K562 (cell line): ENCODE data around the gene JAKMIP1. TPM values are rescaled to one million over a fixed set of nuclear protein-coding genes. Genes with fewer than 3 reads are reported as not detected.

Experiments used
- ATAC-seq: fragments of 200-7000 bp; cut with Tn5 transposase; 3 replicates; pipeline ENCODE4 v1.9.1; 2020; ENCODE audit warnings: moderate library complexity
- BruUV-seq: library from RNA; stranded (reverse); fragments of 400-500 nt; replicated peaks from 2 replicates; lab custom pipeline; 2021; lab: Mats Ljungman, UMichigan
- CTCF ChIA-PET: fragments of 300-600 bp; formaldehyde crosslinking; extraction: SDS; loops from one replicate; lab custom pipeline; 2021; ENCODE audit warnings: low intra/inter-chr PET ratio; lab: Yijun Ruan, JAX
- POLR2A ChIA-PET: fragments of 300-600, 350-650 bp; sonication (Branson Sonifier 250); formaldehyde crosslinking; extraction: SDS; loops from one replicate; lab custom pipeline; 2021; ENCODE audit warnings: antibody characterized with exemption, inconsistent platforms; lab: Yijun Ruan, JAX
- DNase-seq, 4 experiments: peaks; one replicate each; pipeline versions ENCODE4 v3.0.0 to v3.0.0-alpha.2; 2011 to 2018; ENCODE audit warnings: low spot score in 3 of 4, mixed read lengths in 3 of 4; ENCODE audit errors: extremely low read depth in 1 of 4
- FAIRE-seq: peaks from 2 replicates; lab custom pipeline; 2011; peaks lifted over from hg19 to GRCh38; lab: Jason Lieb, UNC
- H2AFZ ChIP-seq: 2 replicates; pipeline ENCODE4 v1.6.0; 2011; ENCODE audit warnings: low read depth, low read length, control low read depth, inconsistent platforms
- H3K27ac ChIP-seq: fragments of 200-600 bp; 3 replicates; pipeline ENCODE4 v1.8.0; 2011; ENCODE audit warnings: low read depth, mild to moderate bottlenecking, control low read depth, inconsistent platforms, low read length, moderate library complexity, mixed read lengths; ENCODE audit errors: extremely low read depth
- H3K27me3 ChIP-seq, 2 experiments: fragments of 300-600 bp in 1 of 2; 2 replicates in 1 of 2; 3 replicates in 1 of 2; pipeline versions ENCODE4 v1.6.0 to v1.8.0; 2011; ENCODE audit warnings: inconsistent platforms in 2 of 2, low read length in 2 of 2, mild to moderate bottlenecking in 1 of 2, mixed read lengths in 1 of 2, moderate library complexity in 1 of 2; ENCODE audit not compliant: control insufficient read depth in 2 of 2, insufficient read depth in 2 of 2
- H3K36me3 ChIP-seq: fragments of 300-600 bp; 3 replicates; pipeline ENCODE4 v1.8.0; 2011; ENCODE audit warnings: mild to moderate bottlenecking, low read length, inconsistent platforms; ENCODE audit not compliant: control insufficient read depth, insufficient read depth
- H3K4me1 ChIP-seq, 2 experiments: fragments of 200-600 bp in 1 of 2; replicated peaks in 1 of 2; 2 replicates in 1 of 2; 3 replicates in 1 of 2; pipeline versions ENCODE4 v1.5.1 to v1.8.0; 2011; ENCODE audit warnings: inconsistent platforms in 2 of 2, low read length in 2 of 2, mild to moderate bottlenecking in 1 of 2, mixed read lengths in 1 of 2, moderate library complexity in 1 of 2; ENCODE audit not compliant: control insufficient read depth in 2 of 2, insufficient read depth in 2 of 2
- H3K4me2 ChIP-seq: 2 replicates; pipeline ENCODE4 v1.6.1; 2011; ENCODE audit warnings: low read length, control low read depth, inconsistent platforms, mixed read lengths; ENCODE audit not compliant: insufficient read depth
- H3K4me3 ChIP-seq: fragments of 200-600 bp; sonication (generic), shearing (Covaris generic); 2 replicates; pipeline ENCODE4 v1.5.1; 2016; ENCODE audit warnings: control low read depth, inconsistent platforms
- H3K79me2 ChIP-seq: fragments of 200-600 bp; 3 replicates; pipeline ENCODE4 v1.8.0; 2011; ENCODE audit warnings: low read length, inconsistent platforms; ENCODE audit not compliant: control insufficient read depth, insufficient read depth
- H3K9ac ChIP-seq, 2 experiments: 2 replicates each; pipeline versions ENCODE4 v1.6.0 to v1.6.1; 2011; ENCODE audit warnings: low read depth in 2 of 2, low read length in 2 of 2, control low read depth in 1 of 2, inconsistent platforms in 1 of 2, mild to moderate bottlenecking in 1 of 2, mixed read lengths in 1 of 2; ENCODE audit not compliant: insufficient read depth in 1 of 2
- H3K9me1 ChIP-seq: one replicate; pipeline ENCODE4 v1.6.0; 2011; ENCODE audit warnings: inconsistent platforms, mild to moderate bottlenecking, low read length, moderate library complexity; ENCODE audit not compliant: control insufficient read depth, insufficient read depth
- H3K9me3 ChIP-seq: replicated peaks from 2 replicates; pipeline ENCODE4 v1.5.1; 2011; ENCODE audit warnings: low read depth, low read length, inconsistent platforms; ENCODE audit not compliant: control insufficient read depth, insufficient read depth
- H4K20me1 ChIP-seq: replicated peaks from 2 replicates; pipeline ENCODE4 v1.6.1; 2011; ENCODE audit warnings: low read length, inconsistent platforms, mixed read lengths; ENCODE audit not compliant: control insufficient read depth, insufficient read depth
- C11orf30 ChIP-seq: fragments of 450-650 bp; IDR thresholded peaks from 2 replicates; pipeline ENCODE4 v1.6.1; 2016; ENCODE audit warnings: low read depth, mild to moderate bottlenecking
- FOS ChIP-seq: IDR thresholded peaks from 3 replicates; pipeline ENCODE4 v1.6.1; 2011; ENCODE audit not compliant: insufficient read length; ENCODE audit errors: extremely low read depth
- MAFG ChIP-seq: fragments of 450-650 bp; conservative IDR thresholded peaks from 2 replicates; pipeline ENCODE4 v1.6.1; 2016; ENCODE audit warnings: missing genetic modification characterization, missing compliant biosample characterization
- MYNN ChIP-seq, 2 experiments: sonication (generic); formaldehyde crosslinking in 1 of 2; IDR thresholded peaks; 2 replicates each; pipeline versions ENCODE4 v1.5.0 to v1.6.1; 2016 to 2020; ENCODE audit warnings: antibody characterized with exemption in 1 of 2, missing genetic modification reagents in 1 of 2
- PURB ChIP-seq: sonication (generic); formaldehyde crosslinking; IDR thresholded peaks from 2 replicates; pipeline ENCODE4 v1.9.0; 2021; ENCODE audit warnings: low read depth, mild to moderate bottlenecking, missing genetic modification reagents
- TBP ChIP-seq: optimal IDR thresholded peaks from 2 replicates; pipeline ENCODE3; 2011; ENCODE audit warnings: low read depth, low read length, improper control_type of control experiment
- ZNF316 ChIP-seq: fragments of 450-650 bp; IDR thresholded peaks from 2 replicates; pipeline ENCODE4 v1.6.1; 2016
- WGBS: fragments of 100-300 bp; shearing (Covaris generic); methylation state at CpG from one replicate; pipeline ENCODE4 v1.1.6; 2016; ENCODE audit warnings: low coverage, mixed read lengths; ENCODE audit not compliant: insufficient coverage; ENCODE audit errors: missing lambda C conversion rate; 5-methylcytosine and 5-hydroxymethylcytosine counted together
- in situ Hi-C: fragments of 300-500 bp; cut with MboI; formaldehyde crosslinking; loops from 4 replicates; pipeline ENCODE4 v1.15.0; 2018; ENCODE audit warnings: inconsistent platforms, mixed read lengths
- intact Hi-C: fragments of 100-400 bp; cut with micrococcal nuclease; formaldehyde crosslinking; loops from 2 replicates; pipeline ENCODE4 v1.14.2; 2022
- polyA plus RNA-seq, 8 experiments: library from polyadenylated mRNA; depleted of rRNA in 4 of 8; stranded (reverse) in 5 of 8; unstranded in 3 of 8; fragments of >200 nt; fragmentation: Nextera tagmentation in 2 of 8; fragmentation: Illumina TruSeq in 1 of 8; extraction: Ambion mirVana in 2 of 8; extraction: Trizol in 1 of 8; gene quantifications; 2 replicates each; pipeline versions ENCODE4 v1.2.1 to v1.2.3, GENCODE V29; 2011 to 2014; ENCODE audit warnings: inconsistent platforms in 1 of 8, missing spikeins in 1 of 8
- total RNA-seq, 7 experiments: library from RNA; depleted of rRNA in 6 of 7; stranded (reverse); fragments of >200 nt in 6 of 7; fragmentation: Illumina TruSeq in 2 of 7; extraction: Trizol in 2 of 7; gene quantifications; 2 replicates each; pipeline versions ENCODE4 v1.2.1 to v1.2.3, GENCODE V29; 2011 to 2021; ENCODE audit warnings: low replicate concordance in 1 of 7
- TF ChIP-seq, protein P1 (sequence below): fragments of 450-650 bp; IDR thresholded peaks from 2 replicates; pipeline ENCODE4 v1.6.1; 2016; ENCODE audit warnings: mild to moderate bottlenecking
- TF ChIP-seq, protein P2 (sequence below): sonication (generic); formaldehyde crosslinking; IDR thresholded peaks from 2 replicates; pipeline ENCODE4 v1.8.0; 2023; ENCODE audit warnings: missing genetic modification reagents, mild to moderate bottlenecking, borderline replicate concordance
- TF ChIP-seq, protein P3 (sequence below): fragments of 250-450 bp; sonication (Bioruptor Pico); IDR thresholded peaks from 2 replicates; pipeline ENCODE4 v1.4.0; 2020; ENCODE audit warnings: mild to moderate bottlenecking, moderate library complexity

JAKMIP1 gene
- total and polyA plus RNA-seq, 9 of the 15 experiments (the other 6 are each of a cell fraction or from before 2014, with no cell fraction given), result not detected

DNA sequence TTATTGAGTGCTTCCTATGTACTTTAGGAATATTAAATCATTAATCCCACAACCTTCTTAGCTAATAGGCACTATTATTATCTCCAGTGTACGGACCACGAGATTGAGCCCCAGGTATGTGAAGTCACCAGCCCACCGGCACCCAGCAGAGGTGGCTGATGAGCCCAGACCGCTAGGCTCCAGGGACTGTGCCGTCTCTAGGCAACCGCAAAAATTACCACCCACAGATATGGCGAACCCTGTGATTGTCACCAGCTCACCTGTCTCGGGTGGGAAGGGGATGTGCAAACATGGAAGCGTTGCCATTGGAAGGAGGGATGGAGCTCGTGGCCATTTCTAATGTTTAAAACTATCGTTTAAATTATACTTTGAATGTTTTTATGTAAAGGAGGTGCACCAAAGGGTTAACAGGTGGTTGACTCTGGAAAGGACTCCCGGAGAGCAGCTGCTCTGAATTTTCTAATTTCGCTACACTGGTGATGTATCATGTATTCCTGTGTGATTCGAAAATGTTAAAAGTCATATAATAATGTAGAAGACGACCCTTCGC lies 21.0 kb upstream of the JAKMIP1 start (continued):
- TF ChIP-seq, protein P1, sequence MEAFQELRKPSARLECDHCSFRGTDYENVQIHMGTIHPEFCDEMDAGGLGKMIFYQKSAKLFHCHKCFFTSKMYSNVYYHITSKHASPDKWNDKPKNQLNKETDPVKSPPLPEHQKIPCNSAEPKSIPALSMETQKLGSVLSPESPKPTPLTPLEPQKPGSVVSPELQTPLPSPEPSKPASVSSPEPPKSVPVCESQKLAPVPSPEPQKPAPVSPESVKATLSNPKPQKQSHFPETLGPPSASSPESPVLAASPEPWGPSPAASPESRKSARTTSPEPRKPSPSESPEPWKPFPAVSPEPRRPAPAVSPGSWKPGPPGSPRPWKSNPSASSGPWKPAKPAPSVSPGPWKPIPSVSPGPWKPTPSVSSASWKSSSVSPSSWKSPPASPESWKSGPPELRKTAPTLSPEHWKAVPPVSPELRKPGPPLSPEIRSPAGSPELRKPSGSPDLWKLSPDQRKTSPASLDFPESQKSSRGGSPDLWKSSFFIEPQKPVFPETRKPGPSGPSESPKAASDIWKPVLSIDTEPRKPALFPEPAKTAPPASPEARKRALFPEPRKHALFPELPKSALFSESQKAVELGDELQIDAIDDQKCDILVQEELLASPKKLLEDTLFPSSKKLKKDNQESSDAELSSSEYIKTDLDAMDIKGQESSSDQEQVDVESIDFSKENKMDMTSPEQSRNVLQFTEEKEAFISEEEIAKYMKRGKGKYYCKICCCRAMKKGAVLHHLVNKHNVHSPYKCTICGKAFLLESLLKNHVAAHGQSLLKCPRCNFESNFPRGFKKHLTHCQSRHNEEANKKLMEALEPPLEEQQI, result no peak

DNA sequence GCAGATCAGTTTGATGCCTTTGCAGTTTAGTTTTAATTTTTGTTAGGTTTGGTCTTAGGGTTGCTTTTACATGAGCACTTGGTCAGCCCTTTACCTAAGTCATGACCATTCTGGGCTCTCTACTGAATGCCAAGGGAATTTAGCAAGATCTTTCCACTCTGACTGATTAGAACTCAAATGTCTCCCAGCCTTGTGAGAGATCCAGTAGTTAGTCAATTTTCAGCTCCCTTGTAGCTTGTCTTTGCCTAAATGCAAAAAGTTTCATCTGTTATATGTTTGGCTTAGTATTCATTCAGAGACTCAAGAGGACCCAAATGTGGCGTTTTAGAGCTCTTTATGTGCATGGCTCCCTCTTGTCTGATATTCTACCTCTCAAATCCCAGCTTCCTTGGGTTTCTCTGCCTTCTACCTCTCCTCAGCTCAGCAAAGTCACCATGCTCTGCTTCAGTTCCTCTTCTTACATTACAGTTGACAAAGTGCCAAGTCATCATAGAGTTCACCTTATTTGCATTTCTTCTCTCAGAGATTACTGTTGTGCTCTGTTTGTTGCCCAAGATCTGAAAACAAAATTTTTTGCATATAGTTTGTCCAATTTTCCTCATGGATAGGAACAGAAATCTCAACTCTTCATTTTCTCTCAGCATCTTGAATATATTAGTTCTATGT lies 17.5 kb upstream of the JAKMIP1 start:
- CTCF ChIA-PET, result interaction anchor here (0.6 kb wide), 1 partner anchor 114 kb away, joined by 3 read pairs; no protein-coding TSS in a partner anchor
- peaks cover 0 to 3% of the 10 kb centered on the region in 2 experiments; a peak in 1 of 5 replicates for H3K4me1 ChIP-seq
- no peaks in the 10 kb centered on the region for H3K9me3 ChIP-seq
- POLR2A ChIA-PET, result interaction anchor here (0.8 kb wide), 1 partner anchor 10 kb away, joined by 3 read pairs; no protein-coding TSS in a partner anchor
- no peak overlapping the region for H2AFZ ChIP-seq
- no peaks in the 10 kb centered on the region for H3K27me3 ChIP-seq
- H3K27ac ChIP-seq, result no peak overlapping the region
- FAIRE-seq, result no peak
- no peaks in the 10 kb centered on the region for H3K9me1 ChIP-seq
- no peaks in the 10 kb centered on the region for H3K36me3 ChIP-seq
- no peak overlapping the region for H3K4me2 ChIP-seq
- intact Hi-C loops (no loop called here), in situ Hi-C loops (no loop called here)
- no peak overlapping the region for H3K4me3 ChIP-seq
- ATAC-seq, result no peak
- no peaks in the 10 kb centered on the region for H4K20me1 ChIP-seq
- no TSS peak for BruUV-seq
- WGBS, result 0% methylated on average over 1 of the region's 1 CpG
- TF ChIP-seq, protein P2, sequence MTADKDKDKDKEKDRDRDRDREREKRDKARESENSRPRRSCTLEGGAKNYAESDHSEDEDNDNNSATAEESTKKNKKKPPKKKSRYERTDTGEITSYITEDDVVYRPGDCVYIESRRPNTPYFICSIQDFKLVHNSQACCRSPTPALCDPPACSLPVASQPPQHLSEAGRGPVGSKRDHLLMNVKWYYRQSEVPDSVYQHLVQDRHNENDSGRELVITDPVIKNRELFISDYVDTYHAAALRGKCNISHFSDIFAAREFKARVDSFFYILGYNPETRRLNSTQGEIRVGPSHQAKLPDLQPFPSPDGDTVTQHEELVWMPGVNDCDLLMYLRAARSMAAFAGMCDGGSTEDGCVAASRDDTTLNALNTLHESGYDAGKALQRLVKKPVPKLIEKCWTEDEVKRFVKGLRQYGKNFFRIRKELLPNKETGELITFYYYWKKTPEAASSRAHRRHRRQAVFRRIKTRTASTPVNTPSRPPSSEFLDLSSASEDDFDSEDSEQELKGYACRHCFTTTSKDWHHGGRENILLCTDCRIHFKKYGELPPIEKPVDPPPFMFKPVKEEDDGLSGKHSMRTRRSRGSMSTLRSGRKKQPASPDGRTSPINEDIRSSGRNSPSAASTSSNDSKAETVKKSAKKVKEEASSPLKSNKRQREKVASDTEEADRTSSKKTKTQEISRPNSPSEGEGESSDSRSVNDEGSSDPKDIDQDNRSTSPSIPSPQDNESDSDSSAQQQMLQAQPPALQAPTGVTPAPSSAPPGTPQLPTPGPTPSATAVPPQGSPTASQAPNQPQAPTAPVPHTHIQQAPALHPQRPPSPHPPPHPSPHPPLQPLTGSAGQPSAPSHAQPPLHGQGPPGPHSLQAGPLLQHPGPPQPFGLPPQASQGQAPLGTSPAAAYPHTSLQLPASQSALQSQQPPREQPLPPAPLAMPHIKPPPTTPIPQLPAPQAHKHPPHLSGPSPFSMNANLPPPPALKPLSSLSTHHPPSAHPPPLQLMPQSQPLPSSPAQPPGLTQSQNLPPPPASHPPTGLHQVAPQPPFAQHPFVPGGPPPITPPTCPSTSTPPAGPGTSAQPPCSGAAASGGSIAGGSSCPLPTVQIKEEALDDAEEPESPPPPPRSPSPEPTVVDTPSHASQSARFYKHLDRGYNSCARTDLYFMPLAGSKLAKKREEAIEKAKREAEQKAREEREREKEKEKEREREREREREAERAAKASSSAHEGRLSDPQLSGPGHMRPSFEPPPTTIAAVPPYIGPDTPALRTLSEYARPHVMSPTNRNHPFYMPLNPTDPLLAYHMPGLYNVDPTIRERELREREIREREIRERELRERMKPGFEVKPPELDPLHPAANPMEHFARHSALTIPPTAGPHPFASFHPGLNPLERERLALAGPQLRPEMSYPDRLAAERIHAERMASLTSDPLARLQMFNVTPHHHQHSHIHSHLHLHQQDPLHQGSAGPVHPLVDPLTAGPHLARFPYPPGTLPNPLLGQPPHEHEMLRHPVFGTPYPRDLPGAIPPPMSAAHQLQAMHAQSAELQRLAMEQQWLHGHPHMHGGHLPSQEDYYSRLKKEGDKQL (CRISPR knock-in tag), result no peak
- TF ChIP-seq TBP (no peak), MYNN (IDR thresholded peaks at IDR 0.05) (no peak), MYNN (CRISPR knock-in tag; IDR thresholded peaks at IDR 0.05) (no peak), PURB (no peak), ZNF316 (peak; percentile 27; the same call in 1 of the 2 replicates), MAFG (tag) (peak; percentile 61), FOS (no peak), C11orf30 (peak; percentile 40; the same call in 1 of the 2 replicates)
- TF ChIP-seq, protein P3, sequence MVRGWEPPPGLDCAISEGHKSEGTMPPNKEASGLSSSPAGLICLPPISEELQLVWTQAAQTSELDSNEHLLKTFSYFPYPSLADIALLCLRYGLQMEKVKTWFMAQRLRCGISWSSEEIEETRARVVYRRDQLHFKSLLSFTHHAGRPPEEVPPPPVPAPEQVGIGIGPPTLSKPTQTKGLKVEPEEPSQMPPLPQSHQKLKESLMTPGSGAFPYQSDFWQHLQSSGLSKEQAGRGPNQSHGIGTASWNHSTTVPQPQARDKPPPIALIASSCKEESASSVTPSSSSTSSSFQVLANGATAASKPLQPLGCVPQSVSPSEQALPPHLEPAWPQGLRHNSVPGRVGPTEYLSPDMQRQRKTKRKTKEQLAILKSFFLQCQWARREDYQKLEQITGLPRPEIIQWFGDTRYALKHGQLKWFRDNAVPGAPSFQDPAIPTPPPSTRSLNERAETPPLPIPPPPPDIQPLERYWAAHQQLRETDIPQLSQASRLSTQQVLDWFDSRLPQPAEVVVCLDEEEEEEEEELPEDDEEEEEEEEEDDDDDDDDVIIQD (CRISPR knock-in tag), result no peak
- H3K9ac ChIP-seq, result no peak overlapping the region
- no peaks in the 10 kb centered on the region for H3K79me2 ChIP-seq
- no peak for DNase-seq
